GM13977 (cell line): Measurements from ENCODE around the gene SMOC1.

ENCODE experiments used
- DNase-seq: peaks from one replicate; pipeline ENCODE4 v3.0.0; 2012; ENCODE audit warnings: low spot score
- CTCF ChIP-seq: IDR thresholded peaks from 2 replicates; pipeline ENCODE4 v1.5.1; 2012; ENCODE audit warnings: mild to moderate bottlenecking, control low read depth; ENCODE audit not compliant: insufficient read depth; ENCODE audit errors: extremely low read depth, missing control alignments
- in situ Hi-C: fragments of 300-500 bp; cut with MboI; formaldehyde crosslinking; loops from one replicate; pipeline ENCODE4 v1.12.0; 2022; ENCODE audit warnings: low sequenced_read_pairs, low pct_unique_long_range_greater_than_20kb, mixed read lengths, inconsistent platforms; ENCODE audit not compliant: unreplicated experiment

SMOC1 gene

DNA sequence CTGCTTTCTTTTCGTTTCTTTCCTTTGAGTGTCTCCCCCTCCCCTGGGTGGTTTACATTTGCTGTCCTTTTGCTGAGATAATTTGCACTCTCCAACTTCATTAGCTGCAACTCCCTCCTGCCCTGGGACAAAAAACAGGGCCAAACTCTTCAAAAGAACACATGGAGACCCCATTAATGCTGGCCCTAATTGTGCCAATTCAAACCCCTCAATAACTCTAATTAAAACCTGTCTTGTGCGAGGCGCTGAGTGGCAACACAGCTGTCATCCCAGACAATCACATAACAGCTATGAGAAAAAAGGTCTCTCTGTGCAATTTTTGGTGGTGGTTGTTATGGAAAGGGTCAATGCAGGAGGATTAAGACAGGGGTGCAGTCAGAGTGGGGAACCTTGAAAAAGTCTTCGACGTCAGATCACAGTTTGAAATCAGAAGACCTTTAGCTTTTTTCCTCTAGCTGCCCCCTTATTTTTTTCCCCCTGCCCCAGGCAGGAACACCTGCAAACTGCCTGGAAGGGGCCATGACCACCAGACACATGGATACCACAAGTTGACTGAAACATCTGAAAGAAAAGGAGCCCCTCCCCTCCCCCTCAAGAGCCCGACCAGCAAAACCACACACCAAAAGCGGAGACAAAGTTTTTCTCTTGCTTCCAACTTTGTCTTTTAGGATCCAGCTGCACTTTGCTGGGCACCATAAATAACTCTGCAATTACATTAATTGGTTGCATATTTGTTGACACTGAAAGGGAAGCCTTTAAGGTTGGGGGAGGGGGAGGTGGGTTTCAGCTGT, 26.5 kb upstream of the SMOC1 start:
- no peak for TF ChIP-seq CTCF
- no peak for DNase-seq
- in situ Hi-C loops = no loop called here

GRCh38 chr14:69853774-69854173, 25.4 kb upstream of the SMOC1 start:
- TF ChIP-seq CTCF = no peak
- no peak for DNase-seq
- in situ Hi-C loops = no loop called here

GRCh38 chr14:69854598-69854997, 24.6 kb upstream of the SMOC1 start:
- TF ChIP-seq CTCF = no peak
- no peak for DNase-seq
- in situ Hi-C loops = no loop called here

DNA sequence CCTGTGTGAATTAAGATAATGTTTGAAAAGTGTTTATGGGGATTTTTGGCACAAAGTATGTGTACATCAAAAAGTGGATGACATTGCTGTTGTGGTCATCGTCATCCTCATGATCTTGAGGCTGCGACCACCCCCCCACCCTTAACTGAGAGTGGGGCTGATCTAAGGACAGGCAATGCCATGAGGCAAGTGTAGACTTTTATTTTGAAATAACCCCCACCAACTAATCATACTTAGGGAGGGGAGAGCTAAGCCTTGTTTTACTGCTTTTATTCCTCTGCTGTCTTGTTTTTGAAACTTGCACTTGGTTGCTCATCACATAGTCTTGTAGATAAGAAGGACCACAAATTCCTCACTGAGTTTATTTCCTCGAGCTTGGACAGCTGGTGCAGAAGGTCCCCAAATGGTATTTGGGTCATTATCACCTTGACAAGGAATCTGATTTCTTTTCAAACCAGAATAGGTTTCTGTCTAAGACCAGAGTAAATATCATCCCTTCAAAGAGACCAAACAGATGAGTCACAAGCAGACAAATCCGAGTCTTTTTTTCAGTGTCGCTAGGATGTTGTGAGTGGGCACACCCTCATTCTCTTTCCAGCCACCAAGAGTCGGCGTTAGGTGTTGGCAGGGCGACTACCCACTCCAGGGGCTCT, 23.9 kb upstream of the SMOC1 start:
- in situ Hi-C loops = no loop called here
- TF ChIP-seq CTCF = no peak
- DNase-seq = no peak

DNA sequence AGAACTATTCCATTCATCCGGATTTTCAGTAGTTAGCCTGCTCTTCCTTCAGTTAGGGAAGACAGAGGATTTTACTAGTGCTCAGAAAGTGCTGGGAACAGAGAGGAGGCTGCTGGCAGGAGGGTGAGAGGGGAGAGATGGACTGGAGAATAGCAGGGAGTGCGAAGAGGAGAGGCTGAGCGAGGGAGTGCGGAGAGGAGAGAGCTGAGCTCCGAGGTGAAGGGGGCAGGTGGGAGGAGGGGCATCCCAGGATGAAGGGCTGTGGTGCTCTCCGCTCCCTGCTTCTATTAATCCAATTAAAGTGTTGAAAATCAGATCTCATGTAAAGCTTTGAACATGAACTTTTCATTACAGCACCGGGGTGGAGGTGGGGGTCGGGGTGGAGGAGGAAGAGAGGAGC, 20.4 kb upstream of the SMOC1 start:
- in situ Hi-C loops = no loop called here
- TF ChIP-seq CTCF = no peak
- DNase-seq = no peak

DNA sequence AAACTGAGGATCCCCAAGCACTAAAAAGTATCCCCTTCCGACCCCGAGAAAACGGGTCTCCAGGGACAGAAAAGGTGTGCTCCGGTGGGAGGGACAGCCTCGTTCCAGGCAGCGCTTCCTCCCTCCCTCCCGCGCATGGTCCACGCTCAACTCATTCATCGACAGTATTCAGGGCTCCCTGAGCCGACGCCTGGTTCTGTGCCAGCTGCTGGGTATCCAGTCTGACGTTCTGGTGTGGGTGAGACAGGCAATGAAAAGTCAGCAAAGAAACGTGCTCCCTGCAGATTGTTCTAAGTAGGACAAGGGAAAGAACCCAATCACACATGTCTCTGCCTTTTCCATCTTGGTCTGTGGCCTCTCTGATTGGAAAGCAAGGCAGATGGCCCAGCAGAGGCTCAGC, 19.6 kb upstream of the SMOC1 start:
- in situ Hi-C loops = no loop called here
- no peak for TF ChIP-seq CTCF
- DNase-seq = no peak
